HAP-1 (cell line): ENCODE results near the gene CYLD.

Experiments used
- DNase-seq, 2 experiments: peaks; one replicate each; pipeline ENCODE4 v3.0.0-alpha.2; 2016 to 2020; ENCODE audit warnings: low spot score in 2 of 2
- H3K27me3 ChIP-seq: fragments of 250-450 bp; sonication (Bioruptor Pico); 2 replicates; pipeline ENCODE4 v1.5.1; 2020; ENCODE audit warnings: low read depth, mild to moderate bottlenecking, moderate library complexity
- H3K36me3 ChIP-seq: fragments of 250-450 bp; sonication (Bioruptor Pico); replicated peaks from 2 replicates; pipeline ENCODE4 v1.5.1; 2020; ENCODE audit warnings: mild to moderate bottlenecking
- H3K4me1 ChIP-seq: fragments of 250-450 bp; sonication (Bioruptor Pico); 2 replicates; pipeline ENCODE4 v1.5.1; 2020; ENCODE audit warnings: mild to moderate bottlenecking
- H3K4me3 ChIP-seq: fragments of 250-450 bp; sonication (Bioruptor Pico); 2 replicates; pipeline ENCODE4 v1.5.1; 2020; ENCODE audit warnings: mild to moderate bottlenecking, moderate library complexity
- H3K9me3 ChIP-seq: fragments of 250-450 bp; sonication (Bioruptor Pico); 2 replicates; pipeline ENCODE4 v1.5.1; 2020; ENCODE audit warnings: mild to moderate bottlenecking, moderate library complexity
- in situ Hi-C: fragments of 300-500 bp; cut with MboI; formaldehyde crosslinking; loops from 3 replicates; pipeline ENCODE4 v1.14.3; 2020; ENCODE audit warnings: low sequenced_read_pairs, inconsistent platforms, mixed read lengths

CYLD gene

DNA sequence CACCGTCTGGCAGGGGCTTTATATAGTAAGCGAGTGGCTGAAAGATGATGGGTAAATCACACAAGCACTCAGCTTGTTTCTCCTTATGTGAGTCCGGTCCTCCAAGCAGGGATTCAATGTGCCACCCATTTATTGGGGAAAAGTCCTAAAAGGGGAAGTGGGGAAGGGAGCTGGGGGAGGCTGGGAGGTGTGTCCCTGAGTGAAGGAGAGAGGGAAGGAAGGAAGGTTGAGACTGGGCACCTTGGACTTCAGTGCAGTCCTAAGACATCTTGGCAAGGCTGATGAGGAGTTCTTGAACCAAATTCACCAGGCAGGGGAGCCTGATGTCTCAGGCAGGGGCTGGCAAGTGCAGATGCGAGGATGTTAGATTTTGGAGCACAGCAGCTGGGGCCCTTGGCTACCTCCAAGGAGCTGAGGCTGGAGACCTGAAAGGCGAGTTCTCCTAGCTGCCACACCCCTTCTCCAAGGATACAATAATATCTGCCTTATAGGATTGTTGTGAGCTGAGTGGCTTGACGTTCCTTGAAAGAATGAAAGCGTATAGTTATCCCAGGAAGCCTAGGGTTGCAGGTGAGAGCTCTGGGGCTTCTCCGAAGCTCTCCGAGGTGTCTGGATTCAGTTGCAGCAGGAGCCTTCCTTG lies 23.0 kb upstream of the CYLD start:
- Histone ChIP-seq H3K9me3 (no peaks in the 10 kb centered on the region), H3K4me3 (no peak overlapping the region), H3K27me3 (no peaks in the 10 kb centered on the region), H3K36me3 (no peaks in the 10 kb centered on the region), H3K4me1 (no peaks in the 10 kb centered on the region)
- no peak for DNase-seq
- in situ Hi-C loops: no loop called here

DNA sequence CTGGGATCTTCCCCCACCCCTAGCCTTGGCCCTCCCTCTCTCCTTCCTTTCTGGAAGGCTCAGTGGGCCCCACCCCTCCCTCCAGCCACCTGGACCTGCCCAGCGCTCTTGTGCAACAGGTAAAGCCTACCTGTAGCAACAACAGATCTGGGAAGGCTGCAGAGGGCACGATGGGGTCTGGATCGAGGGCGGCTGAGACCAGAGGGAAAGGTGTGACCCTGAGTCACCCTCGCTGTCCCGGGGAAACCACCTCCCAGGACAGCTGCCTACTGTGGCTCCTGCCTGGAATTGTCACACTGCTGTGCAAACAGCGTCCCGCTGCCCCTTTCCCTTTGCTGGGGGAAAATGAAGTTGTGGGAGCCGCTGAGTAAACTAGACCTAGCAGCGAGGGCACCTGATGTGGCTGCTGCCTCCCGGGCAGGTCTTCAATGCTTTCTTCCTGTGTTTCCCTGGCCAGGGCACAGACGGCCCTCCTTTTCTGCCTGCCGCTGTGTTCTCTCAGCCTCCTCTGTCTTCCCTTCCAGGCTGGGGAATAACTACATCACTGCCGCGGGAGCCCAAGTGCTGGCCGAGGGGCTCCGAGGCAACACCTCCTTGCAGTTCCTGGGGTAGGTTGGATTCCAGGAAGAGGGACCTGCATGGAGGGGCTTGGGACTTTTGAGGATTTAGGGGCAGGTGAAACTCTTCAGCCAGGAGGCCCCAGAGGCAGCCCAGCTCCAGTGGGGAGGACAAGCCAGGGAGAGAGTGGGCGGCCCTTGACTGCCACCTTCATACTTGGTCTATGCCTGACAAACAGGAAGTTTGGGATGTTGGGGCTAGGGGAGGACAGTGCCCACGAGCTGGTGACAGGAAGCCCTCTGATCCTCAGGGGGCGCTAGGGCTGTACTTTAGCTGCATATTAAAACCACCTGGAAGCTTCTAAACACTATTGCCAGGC lies 22.2 kb upstream of the CYLD start:
- no peaks in the 10 kb centered on the region for H3K36me3 ChIP-seq
- no peak overlapping the region for H3K4me3 ChIP-seq
- no peak for DNase-seq
- H3K27me3 ChIP-seq: no peaks in the 10 kb centered on the region
- no peaks in the 10 kb centered on the region for H3K9me3 ChIP-seq
- no peaks in the 10 kb centered on the region for H3K4me1 ChIP-seq
- in situ Hi-C loops: no loop called here

GRCh38 chr16:50721549-50722404 lies 20.1 kb upstream of the CYLD start:
- no peaks in the 10 kb centered on the region for H3K36me3 ChIP-seq
- no peaks in the 10 kb centered on the region for H3K27me3 ChIP-seq
- no peaks in the 10 kb centered on the region for H3K4me1 ChIP-seq
- DNase-seq: no peak
- no peak overlapping the region for H3K4me3 ChIP-seq
- in situ Hi-C loops: no loop called here
- no peaks in the 10 kb centered on the region for H3K9me3 ChIP-seq

DNA sequence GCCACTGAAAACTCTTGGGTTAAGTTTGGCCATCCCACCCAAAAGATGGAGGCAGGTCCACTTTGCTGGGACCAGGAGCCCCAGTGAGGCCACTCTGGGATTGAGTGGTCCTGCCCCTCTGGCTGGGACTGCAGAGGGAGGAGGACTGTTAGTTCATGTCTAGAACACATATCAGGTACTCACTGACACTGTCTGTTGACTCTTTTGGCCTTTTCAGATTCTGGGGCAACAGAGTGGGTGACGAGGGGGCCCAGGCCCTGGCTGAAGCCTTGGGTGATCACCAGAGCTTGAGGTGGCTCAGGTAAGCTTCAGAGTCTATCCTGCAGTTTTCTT lies 19.5 kb upstream of the CYLD start:
- in situ Hi-C loops: no loop called here
- no peak for DNase-seq
- Histone ChIP-seq H3K4me1 (no peaks in the 10 kb centered on the region), H3K36me3 (no peaks in the 10 kb centered on the region), H3K9me3 (no peaks in the 10 kb centered on the region), H3K27me3 (no peaks in the 10 kb centered on the region), H3K4me3 (no peak overlapping the region)

- Histone ChIP-seq H3K36me3 (no peaks in the 10 kb centered on the region), H3K4me3 (no peak overlapping the region), H3K9me3 (no peaks in the 10 kb centered on the region), H3K27me3 (no peaks in the 10 kb centered on the region), H3K4me1 (no peaks in the 10 kb centered on the region)
- DNase-seq: no peak
- in situ Hi-C loops: no loop called here
These were observed 18.9 kb upstream of the CYLD start for GRCh38 chr16:50722960-50723359.

DNA sequence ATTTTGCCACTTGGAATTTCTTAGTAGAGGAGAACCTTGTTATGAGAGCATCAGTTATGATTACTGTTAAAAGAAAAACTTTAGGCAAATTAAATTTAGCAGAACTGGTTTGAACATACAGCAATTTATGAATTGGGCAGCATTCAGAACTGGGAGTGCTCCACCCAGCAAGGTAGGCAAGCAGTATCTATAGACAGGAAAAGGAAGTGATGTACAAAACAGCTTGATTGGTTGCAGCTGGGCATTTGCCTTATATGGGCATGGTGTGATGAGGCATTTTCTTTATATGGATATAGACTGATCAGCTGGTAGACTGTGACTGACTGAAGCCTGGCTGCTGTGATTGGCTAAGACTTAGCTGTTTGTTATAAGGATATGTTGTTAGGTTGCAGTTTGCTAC lies 17.6 kb upstream of the CYLD start:
- Histone ChIP-seq H3K9me3 (no peaks in the 10 kb centered on the region), H3K27me3 (no peaks in the 10 kb centered on the region), H3K36me3 (no peaks in the 10 kb centered on the region), H3K4me3 (no peak overlapping the region), H3K4me1 (no peaks in the 10 kb centered on the region)
- no peak for DNase-seq
- in situ Hi-C loops: no loop called here

DNA sequence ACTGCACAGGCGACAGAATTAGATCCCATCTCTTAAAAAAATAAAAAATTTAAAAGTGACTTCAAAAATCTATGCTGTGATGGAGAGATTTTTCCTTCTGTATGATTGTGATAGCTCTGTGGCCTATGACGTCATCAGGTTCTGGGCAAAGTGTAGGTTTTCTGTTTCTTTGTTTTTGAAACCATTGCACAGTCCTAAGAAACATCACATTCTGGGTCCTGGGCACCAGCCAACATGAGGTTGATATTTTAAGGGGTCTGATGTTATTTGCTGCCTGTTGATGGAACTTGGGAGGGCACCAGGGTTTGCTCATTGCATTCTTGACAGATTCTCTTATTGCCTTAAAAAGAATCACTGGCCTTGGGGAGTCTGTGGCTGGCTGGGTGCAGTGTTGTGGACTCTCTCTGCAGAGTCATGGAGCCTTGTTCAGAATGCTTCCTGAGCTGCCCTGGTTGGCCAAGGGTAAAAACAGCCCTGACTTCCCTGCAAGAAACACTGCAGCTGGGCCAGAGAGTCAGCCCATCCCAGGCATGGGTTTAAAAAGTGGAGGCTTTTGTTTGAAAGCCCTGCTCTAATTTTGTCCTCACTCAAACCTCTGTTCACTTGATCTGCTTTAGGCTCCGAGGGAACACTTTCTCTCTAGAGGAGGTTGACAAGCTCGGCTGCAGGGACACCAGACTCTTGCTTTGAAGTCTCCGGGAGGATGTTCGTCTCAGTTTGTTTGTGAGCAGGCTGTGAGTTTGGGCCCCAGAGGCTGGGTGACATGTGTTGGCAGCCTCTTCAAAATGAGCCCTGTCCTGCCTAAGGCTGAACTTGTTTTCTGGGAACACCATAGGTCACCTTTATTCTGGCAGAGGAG lies 10.5 kb upstream of the CYLD start:
- Histone ChIP-seq H3K4me1 (no peaks in the 10 kb centered on the region), H3K9me3 (no peaks in the 10 kb centered on the region), H3K27me3 (peaks cover 1% of the 10 kb centered on the region; the same call in 1 of the 2 replicates), H3K36me3 (no peaks in the 10 kb centered on the region), H3K4me3 (no peak overlapping the region)
- DNase-seq: no peak
- in situ Hi-C loops: no loop called here

GRCh38 chr16:50731989-50732832 lies 9.7 kb upstream of the CYLD start:
- Histone ChIP-seq H3K4me3 (no peak overlapping the region), H3K36me3 (no peaks in the 10 kb centered on the region), H3K27me3 (peaks cover 7% of the 10 kb centered on the region; the same call in 1 of the 2 replicates), H3K4me1 (no peaks in the 10 kb centered on the region), H3K9me3 (no peaks in the 10 kb centered on the region)
- in situ Hi-C loops: no loop called here
- DNase-seq: no peak

GRCh38 chr16:50733468-50733867 lies 8.4 kb upstream of the CYLD start:
- no peak overlapping the region for H3K4me3 ChIP-seq
- no peaks in the 10 kb centered on the region for H3K9me3 ChIP-seq
- in situ Hi-C loops: no loop called here
- peaks cover 12% of the 10 kb centered on the region; the same call in 1 of the 2 replicates for H3K27me3 ChIP-seq
- no peaks in the 10 kb centered on the region for H3K36me3 ChIP-seq
- DNase-seq: no peak
- no peaks in the 10 kb centered on the region for H3K4me1 ChIP-seq

DNA sequence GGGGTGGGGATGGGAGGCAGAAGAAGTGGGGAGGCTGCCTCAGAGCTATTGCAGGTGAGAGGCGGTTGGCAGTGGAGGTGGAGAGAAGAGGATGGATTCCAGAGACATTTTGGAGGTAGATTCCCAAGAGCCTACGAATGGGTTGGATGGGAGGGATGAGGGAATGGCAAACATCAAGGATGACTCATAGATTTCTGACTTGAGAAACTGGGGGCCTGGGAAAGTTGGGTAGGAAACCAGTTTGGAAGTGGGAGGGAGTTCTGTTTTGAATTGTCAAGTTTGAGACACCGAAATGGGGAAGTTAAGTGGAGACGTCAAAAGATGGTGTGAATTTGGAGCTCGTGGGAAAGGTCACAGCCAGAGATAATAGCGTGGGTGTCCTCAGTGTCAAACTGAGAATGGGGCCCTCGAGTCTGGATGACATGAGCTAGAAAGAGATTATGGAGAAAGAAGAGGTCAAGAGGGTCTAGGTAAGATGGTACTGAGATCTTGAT lies 6.2 kb upstream of the CYLD start:
- Histone ChIP-seq H3K36me3 (no peaks in the 10 kb centered on the region), H3K27me3 (peaks cover 12% of the 10 kb centered on the region; the same call in 1 of the 2 replicates), H3K4me1 (no peaks in the 10 kb centered on the region), H3K9me3 (no peaks in the 10 kb centered on the region), H3K4me3 (no peak overlapping the region)
- in situ Hi-C loops: no loop called here
- no peak for DNase-seq

- in situ Hi-C loops: no loop called here
- no peak for DNase-seq
- Histone ChIP-seq H3K4me3 (no peak overlapping the region), H3K4me1 (peaks cover 3% of the 10 kb centered on the region; the same call in 1 of the 2 replicates), H3K36me3 (no peaks in the 10 kb centered on the region), H3K27me3 (peaks cover 12% of the 10 kb centered on the region; the same call in 1 of the 2 replicates), H3K9me3 (no peaks in the 10 kb centered on the region)
These were observed 5.4 kb upstream of the CYLD start for GRCh38 chr16:50736448-50736847.

GRCh38 chr16:50737420-50737959 lies 4.4 kb upstream of the CYLD start:
- H3K36me3 ChIP-seq: no peaks in the 10 kb centered on the region
- in situ Hi-C loops: no loop called here
- H3K9me3 ChIP-seq: no peaks in the 10 kb centered on the region
- peaks cover 12% of the 10 kb centered on the region; the same call in 1 of the 2 replicates for H3K27me3 ChIP-seq
- no peak overlapping the region for H3K4me3 ChIP-seq
- DNase-seq: no peak
- peaks cover 3% of the 10 kb centered on the region; the same call in 1 of the 2 replicates for H3K4me1 ChIP-seq
